VCaP (cell line): ENCODE results near the gene ACSS2.

Source experiments
- H3K27ac ChIP-seq: fragments of 450-650 bp; 2 replicates; pipeline ENCODE4 v1.5.1; 2017
- CTCF ChIP-seq: fragments of 450-650 bp; conservative IDR thresholded peaks from 2 replicates; pipeline ENCODE4 v1.5.1; 2017; ENCODE audit warnings: mild to moderate bottlenecking, moderate library complexity

Gene ACSS2

GRCh38 chr20:34951252-34951651, 74.8 kb downstream of the ACSS2 start:
- H3K27ac ChIP-seq = no peak overlapping the region

GRCh38 chr20:34951652-34952051, 75.2 kb downstream of the ACSS2 start:
- no peak for TF ChIP-seq CTCF
- H3K27ac ChIP-seq = no peak overlapping the region

More at GRCh38 chr20:34951252-34951651, 74.8 kb downstream of the ACSS2 start:
- TF ChIP-seq CTCF = no peak

- H3K27ac ChIP-seq = no peak overlapping the region
- TF ChIP-seq CTCF = no peak
Observed at GRCh38 chr20:34952671-34953070, 76.3 kb downstream of the ACSS2 start.

DNA sequence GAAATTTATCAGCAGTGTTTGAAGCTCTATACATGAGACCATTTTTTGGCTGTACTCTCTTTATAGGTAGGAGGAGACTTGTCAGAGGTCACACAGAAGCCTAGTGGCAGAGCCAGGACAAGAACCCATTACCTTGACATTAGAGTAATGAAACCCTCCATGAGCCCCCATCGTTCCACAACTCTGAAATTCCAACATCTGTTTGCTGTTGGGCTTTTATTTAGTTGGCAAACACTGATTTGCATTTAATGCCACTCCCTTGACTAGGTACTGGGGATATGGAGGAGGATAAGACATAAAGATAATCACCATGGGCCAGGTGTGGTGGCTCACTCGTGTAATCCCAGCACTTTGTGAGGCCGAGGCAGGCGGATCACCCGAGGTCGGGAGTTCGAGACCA, 77.5 kb downstream of the ACSS2 start:
- H3K27ac ChIP-seq = peak overlapping the region; percentile 93
- no peak for TF ChIP-seq CTCF

DNA sequence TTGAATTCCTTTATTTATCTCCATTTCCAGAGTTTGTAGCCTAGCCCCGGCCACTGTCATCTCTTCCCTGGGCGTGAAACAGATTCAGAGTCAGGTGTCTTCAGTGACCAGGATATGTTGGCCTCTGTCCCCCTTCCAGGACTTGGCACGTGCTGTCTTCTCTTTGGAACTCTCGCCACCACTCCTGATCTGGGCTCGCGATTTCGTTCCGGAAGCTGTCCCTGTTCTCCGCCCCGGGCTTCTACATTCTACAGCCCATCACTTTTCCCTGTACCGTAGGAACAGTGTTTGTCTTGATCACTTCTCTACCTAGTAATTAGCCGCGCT, 78.5 kb downstream of the ACSS2 start:
- H3K27ac ChIP-seq = peak overlapping the region; percentile 93
- TF ChIP-seq CTCF = no peak

DNA sequence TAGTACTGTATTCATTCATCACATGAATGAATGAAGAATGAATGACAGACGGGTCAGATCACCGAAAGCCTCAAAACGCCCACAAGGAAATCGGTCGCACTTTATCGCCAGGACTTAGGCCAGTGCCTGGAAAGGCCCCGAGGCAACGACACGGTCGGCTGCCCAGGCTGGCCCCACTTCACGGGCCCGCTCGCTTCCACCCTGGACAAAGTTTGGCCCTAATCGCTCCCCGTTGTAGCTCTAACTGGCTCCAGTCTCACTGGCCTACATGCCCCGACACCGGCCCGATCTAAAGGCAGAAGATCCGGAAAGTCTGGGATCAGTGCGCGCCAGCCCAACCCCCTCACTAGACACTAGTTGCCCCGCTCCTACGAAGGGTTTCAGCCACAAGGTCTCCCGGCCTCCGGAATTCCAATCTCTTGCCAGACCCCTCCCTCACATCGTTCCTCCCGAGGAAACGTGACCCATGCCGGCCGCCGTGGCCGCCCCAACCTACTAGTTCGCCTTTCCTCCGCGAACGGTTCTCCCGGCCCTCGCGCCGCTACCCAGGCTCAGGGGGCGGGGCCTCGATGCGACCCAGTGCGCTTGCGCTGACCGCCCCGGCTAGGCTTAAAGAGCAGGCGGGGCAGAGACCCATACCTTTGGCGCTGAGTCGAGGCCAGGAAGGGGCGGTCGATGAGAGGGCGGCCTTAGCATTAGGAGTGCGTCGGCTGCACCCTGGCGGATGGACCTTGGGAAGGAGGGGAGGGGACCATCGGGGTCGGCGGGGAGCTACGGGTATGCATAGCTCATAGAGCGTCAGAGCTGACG, 79.0 kb downstream of the ACSS2 start, which contains the start of the genes GSS and MYH7B:
TSS of gene GSS (minus strand) at position 576 of the 810 bp plus-strand sequence. CDS start 3,954 bp downstream, outside the sequence.
TSS of gene MYH7B (plus strand) at position 638 of the 810 bp plus-strand sequence. CDS start 22,138 bp downstream, outside the sequence.
- TF ChIP-seq CTCF = peak; percentile 69
- H3K27ac ChIP-seq = peak within 1 kb of the TSS; percentile 93

DNA sequence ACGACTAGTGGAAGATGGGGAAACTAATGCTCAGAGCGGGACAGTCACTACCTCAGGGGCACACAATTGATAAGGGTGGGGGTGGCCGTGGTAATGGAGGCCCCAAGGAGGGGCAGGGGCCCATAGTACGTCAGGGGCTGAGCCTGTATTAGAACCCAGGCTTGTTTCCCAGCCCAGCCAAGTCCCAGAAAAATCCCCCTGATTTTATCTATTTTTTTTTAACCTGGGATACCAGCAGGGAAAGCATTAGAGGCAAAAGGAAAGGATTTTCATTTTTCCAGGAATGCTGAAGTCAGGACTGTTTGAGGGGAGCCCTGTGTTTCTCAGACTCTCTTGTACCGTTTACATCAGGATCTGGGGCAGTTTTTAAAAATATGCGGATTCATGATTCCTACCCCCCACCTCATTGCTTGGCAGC, 79.6 kb downstream of the ACSS2 start:
- peak; percentile 38 for TF ChIP-seq CTCF
- peak overlapping the region; percentile 93 for H3K27ac ChIP-seq
